A673 (cell line): ENCODE results near the gene CST11. TPM values are rescaled to one million over a fixed set of nuclear protein-coding genes. Genes with fewer than 3 reads are reported as not detected.

ENCODE experiments used
- BruUV-seq: library from RNA; stranded (reverse); fragments of 400-500 nt; replicated peaks from 2 replicates; lab custom pipeline; 2021; lab: Mats Ljungman, UMichigan
- CTCF ChIA-PET: fragments of 300-600 bp; sonication (Branson Sonifier 250); formaldehyde crosslinking; loops from one replicate; lab custom pipeline; 2022; ENCODE audit warnings: antibody characterized with exemption; lab: Charles Lee
- POLR2A ChIA-PET: fragments of 300-600 bp; sonication (Branson Sonifier 250); formaldehyde crosslinking; loops from one replicate; lab custom pipeline; 2022; ENCODE audit warnings: antibody characterized with exemption; ENCODE audit not compliant: low non-redundant PET; lab: Charles Lee
- DNase-seq: peaks from one replicate; pipeline ENCODE4 v3.0.0-alpha.2; 2015; ENCODE audit warnings: low spot score
- H3K27ac ChIP-seq: fragments of 200-600 bp; sonication (generic); 2 replicates; pipeline ENCODE4 v1.5.1; 2016; ENCODE audit warnings: mixed run types, low read depth, mild to moderate bottlenecking, mixed read lengths, antibody characterized with exemption, low read length; ENCODE audit not compliant: poor library complexity, severe bottlenecking
- H3K27me3 ChIP-seq: fragments of 200-600 bp; sonication (generic); replicated peaks from 2 replicates; pipeline ENCODE4 v1.6.1; 2017; ENCODE audit warnings: mixed run types, low read depth, mild to moderate bottlenecking, mixed read lengths, antibody characterized with exemption, low read length; ENCODE audit not compliant: insufficient read depth, poor library complexity
- H3K36me3 ChIP-seq: fragments of 200-600 bp; sonication (generic); 2 replicates; pipeline ENCODE4 v1.6.1; 2016; ENCODE audit warnings: mixed run types, mild to moderate bottlenecking, mixed read lengths, antibody characterized with exemption, low read length; ENCODE audit not compliant: insufficient read depth, poor library complexity, severe bottlenecking
- H3K4me1 ChIP-seq: fragments of 200-600 bp; sonication (generic); 2 replicates; pipeline ENCODE4 v1.6.1; 2017; ENCODE audit warnings: mixed run types, mild to moderate bottlenecking, mixed read lengths, antibody characterized with exemption, low read length; ENCODE audit not compliant: insufficient read depth, poor library complexity, severe bottlenecking
- H3K4me3 ChIP-seq: fragments of 200-600 bp; sonication (generic); 2 replicates; pipeline ENCODE4 v1.5.1; 2016; ENCODE audit warnings: low read depth, mixed run types, mild to moderate bottlenecking, mixed read lengths, low read length; ENCODE audit not compliant: poor library complexity, severe bottlenecking
- H3K9me3 ChIP-seq: fragments of 200-600 bp; sonication (generic); 2 replicates; pipeline ENCODE4 v1.6.1; 2016; ENCODE audit warnings: mixed run types, low read depth, mild to moderate bottlenecking, mixed read lengths, antibody characterized with exemption, low read length; ENCODE audit not compliant: poor library complexity, severe bottlenecking
- CTCF ChIP-seq: fragments of 300-800, 200-600 bp; sonication (generic); conservative IDR thresholded peaks from 2 replicates; pipeline ENCODE4 v1.5.1; 2017; ENCODE audit warnings: low read depth, mild to moderate bottlenecking, antibody characterized with exemption, low read length, moderate library complexity, mixed read lengths
- EZH2 ChIP-seq: fragments of 200-600 bp; sonication (generic); IDR thresholded peaks from 2 replicates; pipeline ENCODE4 v1.6.1; 2017; ENCODE audit warnings: borderline replicate concordance, low read depth, mild to moderate bottlenecking, mixed read lengths, antibody characterized with exemption, low read length; ENCODE audit not compliant: poor library complexity, severe bottlenecking
- intact Hi-C: fragments of 100-400 bp; cut with micrococcal nuclease; formaldehyde crosslinking; loops from one replicate; pipeline ENCODE4 v1.10.0; 2022; ENCODE audit not compliant: unreplicated experiment
- total RNA-seq: library from RNA; stranded (reverse); gene quantifications from 2 replicates; pipeline ENCODE4 v1.2.3, GENCODE V29; 2021

CST11 gene
- total RNA-seq, 1 experiment from 2014 or later, result not detected

GRCh38 chr20:23437126-23437899, 15.4 kb downstream of the CST11 start:
- POLR2A ChIA-PET, result no interaction called here
- no TSS peak for BruUV-seq

DNA sequence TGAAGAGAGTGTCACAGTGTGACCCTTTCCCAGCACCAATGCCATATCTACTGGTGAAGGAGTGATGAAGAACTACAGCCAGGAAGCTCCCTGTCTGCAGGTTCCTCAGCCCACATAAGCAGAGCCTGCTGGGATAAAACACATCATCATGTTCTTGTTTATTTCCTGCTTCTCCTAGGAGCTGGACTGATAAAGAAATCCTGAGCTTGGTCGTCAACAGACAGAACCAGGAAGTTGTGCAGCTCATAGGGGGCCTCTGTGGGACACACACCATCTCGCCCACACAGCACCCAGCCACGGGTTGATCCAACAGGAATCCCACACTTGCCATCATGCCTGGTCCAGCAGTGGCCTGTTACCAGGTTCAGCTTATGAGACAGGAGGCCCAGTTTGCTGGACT, 16.0 kb downstream of the CST11 start:
- Histone ChIP-seq H3K4me3 (no peak overlapping the region), H3K27me3 (no peaks in the 10 kb centered on the region), H3K9me3 (no peaks in the 10 kb centered on the region), H3K36me3 (no peaks in the 10 kb centered on the region), H3K4me1 (no peaks in the 10 kb centered on the region), H3K27ac (no peak overlapping the region)
- BruUV-seq, result no TSS peak
- TF ChIP-seq EZH2 (no peak), CTCF (no peak)
- DNase-seq, result no peak
- POLR2A ChIA-PET, result no interaction called here
- CTCF ChIA-PET, result interaction anchor here (0.7 kb wide), 2 partner anchors 14 to 186 kb away, joined by 3 to 6 read pairs; no protein-coding TSS in a partner anchor
- intact Hi-C loops, result no loop called here

More at GRCh38 chr20:23437126-23437899, 15.4 kb downstream of the CST11 start:
- intact Hi-C loops, result no loop called here
- DNase-seq, result no peak
- H3K27me3 ChIP-seq, result no peaks in the 10 kb centered on the region
- no peaks in the 10 kb centered on the region for H3K9me3 ChIP-seq
- H3K27ac ChIP-seq, result no peak overlapping the region
- H3K4me1 ChIP-seq, result no peaks in the 10 kb centered on the region
- CTCF ChIA-PET, result interaction anchor here (0.7 kb wide), 2 partner anchors 15 to 186 kb away, joined by 3 to 6 read pairs; no protein-coding TSS in a partner anchor
- H3K36me3 ChIP-seq, result no peaks in the 10 kb centered on the region
- H3K4me3 ChIP-seq, result no peak overlapping the region
- TF ChIP-seq EZH2 (no peak), CTCF (no peak)

GRCh38 chr20:23435626-23436539, 16.8 kb downstream of the CST11 start:
- POLR2A ChIA-PET, result no interaction called here

More at GRCh38 chr20:23435626-23436539, 16.8 kb downstream of the CST11 start:
- DNase-seq, result no peak
- intact Hi-C loops, result no loop called here
- Histone ChIP-seq H3K36me3 (no peaks in the 10 kb centered on the region), H3K4me3 (no peak overlapping the region), H3K9me3 (no peaks in the 10 kb centered on the region), H3K27me3 (no peaks in the 10 kb centered on the region), H3K4me1 (no peaks in the 10 kb centered on the region), H3K27ac (no peak overlapping the region)
- BruUV-seq, result no TSS peak
- CTCF ChIA-PET, result no interaction called here
- no peak for TF ChIP-seq EZH2
